K562 (cell line): ENCODE results near the gene HOXB3. TPM values are rescaled to one million over a fixed set of nuclear protein-coding genes. Genes with fewer than 3 reads are reported as not detected.

Experiments used
- ATAC-seq: fragments of 200-7000 bp; cut with Tn5 transposase; 3 replicates; pipeline ENCODE4 v1.9.1; 2020; ENCODE audit warnings: moderate library complexity
- BruUV-seq: library from RNA; stranded (reverse); fragments of 400-500 nt; replicated peaks from 2 replicates; lab custom pipeline; 2021; lab: Mats Ljungman, UMichigan
- CTCF ChIA-PET: fragments of 300-600 bp; formaldehyde crosslinking; extraction: SDS; loops from one replicate; lab custom pipeline; 2021; ENCODE audit warnings: low intra/inter-chr PET ratio; lab: Yijun Ruan, JAX
- POLR2A ChIA-PET: fragments of 300-600, 350-650 bp; sonication (Branson Sonifier 250); formaldehyde crosslinking; extraction: SDS; loops from one replicate; lab custom pipeline; 2021; ENCODE audit warnings: antibody characterized with exemption, inconsistent platforms; lab: Yijun Ruan, JAX
- DNase-seq, 4 experiments: peaks; one replicate each; pipeline versions ENCODE4 v3.0.0 to v3.0.0-alpha.2; 2011 to 2018; ENCODE audit warnings: low spot score in 3 of 4, mixed read lengths in 3 of 4; ENCODE audit errors: extremely low read depth in 1 of 4
- FAIRE-seq: peaks from 2 replicates; lab custom pipeline; 2011; peaks lifted over from hg19 to GRCh38; lab: Jason Lieb, UNC
- H2AFZ ChIP-seq: 2 replicates; pipeline ENCODE4 v1.6.0; 2011; ENCODE audit warnings: low read depth, low read length, control low read depth, inconsistent platforms
- H3K27ac ChIP-seq: fragments of 200-600 bp; 3 replicates; pipeline ENCODE4 v1.8.0; 2011; ENCODE audit warnings: low read depth, mild to moderate bottlenecking, control low read depth, inconsistent platforms, low read length, moderate library complexity, mixed read lengths; ENCODE audit errors: extremely low read depth
- H3K27me3 ChIP-seq, 2 experiments: fragments of 300-600 bp in 1 of 2; 2 replicates in 1 of 2; 3 replicates in 1 of 2; pipeline versions ENCODE4 v1.6.0 to v1.8.0; 2011; ENCODE audit warnings: inconsistent platforms in 2 of 2, low read length in 2 of 2, mild to moderate bottlenecking in 1 of 2, mixed read lengths in 1 of 2, moderate library complexity in 1 of 2; ENCODE audit not compliant: control insufficient read depth in 2 of 2, insufficient read depth in 2 of 2
- H3K36me3 ChIP-seq: fragments of 300-600 bp; 3 replicates; pipeline ENCODE4 v1.8.0; 2011; ENCODE audit warnings: mild to moderate bottlenecking, low read length, inconsistent platforms; ENCODE audit not compliant: control insufficient read depth, insufficient read depth
- H3K4me1 ChIP-seq, 2 experiments: fragments of 200-600 bp in 1 of 2; replicated peaks in 1 of 2; 2 replicates in 1 of 2; 3 replicates in 1 of 2; pipeline versions ENCODE4 v1.5.1 to v1.8.0; 2011; ENCODE audit warnings: inconsistent platforms in 2 of 2, low read length in 2 of 2, mild to moderate bottlenecking in 1 of 2, mixed read lengths in 1 of 2, moderate library complexity in 1 of 2; ENCODE audit not compliant: control insufficient read depth in 2 of 2, insufficient read depth in 2 of 2
- H3K4me2 ChIP-seq: 2 replicates; pipeline ENCODE4 v1.6.1; 2011; ENCODE audit warnings: low read length, control low read depth, inconsistent platforms, mixed read lengths; ENCODE audit not compliant: insufficient read depth
- H3K4me3 ChIP-seq: fragments of 200-600 bp; sonication (generic), shearing (Covaris generic); 2 replicates; pipeline ENCODE4 v1.5.1; 2016; ENCODE audit warnings: control low read depth, inconsistent platforms
- H3K79me2 ChIP-seq: fragments of 200-600 bp; 3 replicates; pipeline ENCODE4 v1.8.0; 2011; ENCODE audit warnings: low read length, inconsistent platforms; ENCODE audit not compliant: control insufficient read depth, insufficient read depth
- H3K9ac ChIP-seq, 2 experiments: 2 replicates each; pipeline versions ENCODE4 v1.6.0 to v1.6.1; 2011; ENCODE audit warnings: low read depth in 2 of 2, low read length in 2 of 2, control low read depth in 1 of 2, inconsistent platforms in 1 of 2, mild to moderate bottlenecking in 1 of 2, mixed read lengths in 1 of 2; ENCODE audit not compliant: insufficient read depth in 1 of 2
- H3K9me1 ChIP-seq: one replicate; pipeline ENCODE4 v1.6.0; 2011; ENCODE audit warnings: inconsistent platforms, mild to moderate bottlenecking, low read length, moderate library complexity; ENCODE audit not compliant: control insufficient read depth, insufficient read depth
- H3K9me3 ChIP-seq: replicated peaks from 2 replicates; pipeline ENCODE4 v1.5.1; 2011; ENCODE audit warnings: low read depth, low read length, inconsistent platforms; ENCODE audit not compliant: control insufficient read depth, insufficient read depth
- H4K20me1 ChIP-seq: replicated peaks from 2 replicates; pipeline ENCODE4 v1.6.1; 2011; ENCODE audit warnings: low read length, inconsistent platforms, mixed read lengths; ENCODE audit not compliant: control insufficient read depth, insufficient read depth
- POLR2A ChIP-seq: fragments of 450-650 bp; conservative IDR thresholded peaks from 2 replicates; pipeline ENCODE4 v1.6.1; 2016
- SUPT5H ChIP-seq: fragments of 450-650 bp; IDR thresholded peaks from 2 replicates; pipeline ENCODE4 v1.6.1; 2016
- WGBS: fragments of 100-300 bp; shearing (Covaris generic); methylation state at CpG from one replicate; pipeline ENCODE4 v1.1.6; 2016; ENCODE audit warnings: low coverage, mixed read lengths; ENCODE audit not compliant: insufficient coverage; ENCODE audit errors: missing lambda C conversion rate; 5-methylcytosine and 5-hydroxymethylcytosine counted together
- in situ Hi-C: fragments of 300-500 bp; cut with MboI; formaldehyde crosslinking; loops from 4 replicates; pipeline ENCODE4 v1.15.0; 2018; ENCODE audit warnings: inconsistent platforms, mixed read lengths
- intact Hi-C: fragments of 100-400 bp; cut with micrococcal nuclease; formaldehyde crosslinking; loops from 2 replicates; pipeline ENCODE4 v1.14.2; 2022
- polyA plus RNA-seq, 8 experiments: library from polyadenylated mRNA; depleted of rRNA in 4 of 8; stranded (reverse) in 5 of 8; unstranded in 3 of 8; fragments of >200 nt; fragmentation: Nextera tagmentation in 2 of 8; fragmentation: Illumina TruSeq in 1 of 8; extraction: Ambion mirVana in 2 of 8; extraction: Trizol in 1 of 8; gene quantifications; 2 replicates each; pipeline versions ENCODE4 v1.2.1 to v1.2.3, GENCODE V29; 2011 to 2014; ENCODE audit warnings: inconsistent platforms in 1 of 8, missing spikeins in 1 of 8
- total RNA-seq, 7 experiments: library from RNA; depleted of rRNA in 6 of 7; stranded (reverse); fragments of >200 nt in 6 of 7; fragmentation: Illumina TruSeq in 2 of 7; extraction: Trizol in 2 of 7; gene quantifications; 2 replicates each; pipeline versions ENCODE4 v1.2.1 to v1.2.3, GENCODE V29; 2011 to 2021; ENCODE audit warnings: low replicate concordance in 1 of 7
- TF ChIP-seq, protein P1 (sequence below): fragments of 250-450 bp; sonication (Bioruptor Pico); IDR thresholded peaks from 2 replicates; pipeline ENCODE4 v1.9.0; 2021; ENCODE audit warnings: mild to moderate bottlenecking, inconsistent platforms
- TF ChIP-seq, protein P2 (sequence below), 3 experiments: fragments of 200-800 bp in 1 of 3; sonication (Bioruptor generic) in 1 of 3; sonication (generic) in 1 of 3; formaldehyde crosslinking in 1 of 3; IDR thresholded peaks; 2 replicates each; pipeline versions ENCODE4 v1.6.1 to v1.8.0; 2016 to 2022; ENCODE audit warnings: mild to moderate bottlenecking in 2 of 3, missing compliant biosample characterization in 2 of 3, missing genetic modification characterization in 2 of 3, missing genetic modification reagents in 1 of 3

Gene HOXB3
- total and polyA plus RNA-seq, 9 of the 15 experiments (the other 6 are each of a cell fraction or from before 2014, with no cell fraction given), result 2.4 to 41.3 (median 20.2) TPM

DNA sequence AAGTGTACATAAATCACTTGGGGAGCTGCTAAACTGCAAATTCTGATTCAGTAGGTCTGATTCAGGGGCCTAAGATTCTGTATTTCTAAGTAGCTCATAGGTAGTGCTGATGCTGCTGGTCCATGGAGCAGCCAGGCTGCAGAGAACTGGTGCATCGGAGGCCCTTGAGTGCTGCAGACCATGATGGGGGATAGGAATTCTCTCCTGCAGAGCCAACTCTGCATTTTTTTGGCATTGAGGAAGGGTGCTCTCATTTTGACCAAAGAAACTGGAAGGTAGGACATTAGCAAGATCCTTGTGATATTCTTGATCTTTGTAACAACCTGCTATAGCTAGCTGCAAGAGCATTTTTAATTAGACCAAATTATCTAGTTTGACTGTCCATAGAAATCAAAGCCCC lies 49.8 kb downstream of the HOXB3 start (continued):
- TF ChIP-seq SUPT5H (0 out of 2 replicates have a peak, but pooled peaks have one; percentile 28), POLR2A (peak; percentile 25; the same call in 1 of the 2 replicates)

DNA sequence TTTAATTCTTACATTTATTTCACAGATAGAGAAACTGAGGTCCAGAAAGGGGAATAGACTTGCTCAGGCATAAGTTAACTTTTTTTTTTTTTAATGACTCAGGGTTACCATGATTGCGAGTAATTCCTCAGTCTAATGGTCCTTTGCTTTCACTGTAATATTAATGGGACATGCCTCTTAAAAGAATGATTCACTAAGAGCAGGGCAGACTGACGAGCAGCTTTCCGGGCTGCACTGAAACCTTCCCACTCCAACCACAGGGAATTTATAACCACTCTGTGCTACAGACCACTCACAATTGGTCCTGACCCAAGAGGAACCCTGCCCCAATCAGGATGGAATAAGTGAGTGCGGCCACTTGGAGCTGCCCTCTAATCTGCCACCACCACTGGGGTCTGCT lies 50.9 kb downstream of the HOXB3 start:
- Histone ChIP-seq H3K36me3 (peaks cover 20% of the 10 kb centered on the region; the same call in 1 of the 3 replicates), H4K20me1 (no peaks in the 10 kb centered on the region), H3K27me3 (no peaks in the 10 kb centered on the region), H3K9me3 (no peaks in the 10 kb centered on the region), H3K4me2 (no peak overlapping the region), H3K4me3 (no peak overlapping the region), H3K4me1 (peaks cover 21 to 25% of the 10 kb centered on the region in 2 experiments), H3K27ac (no peak overlapping the region), H3K9ac (no peak overlapping the region), H3K9me1 (no peaks in the 10 kb centered on the region), H3K79me2 (peaks cover 44% of the 10 kb centered on the region), H2AFZ (no peak overlapping the region)
- 69% methylated on average over 4 of the region's 4 CpGs for WGBS
- FAIRE-seq, result no peak
- ATAC-seq, result no peak
- POLR2A ChIA-PET, result interaction anchor here (1.5 kb wide), 1 partner anchor 10 kb away, joined by 4 read pairs; no protein-coding TSS in a partner anchor
- TF ChIP-seq, protein P1, sequence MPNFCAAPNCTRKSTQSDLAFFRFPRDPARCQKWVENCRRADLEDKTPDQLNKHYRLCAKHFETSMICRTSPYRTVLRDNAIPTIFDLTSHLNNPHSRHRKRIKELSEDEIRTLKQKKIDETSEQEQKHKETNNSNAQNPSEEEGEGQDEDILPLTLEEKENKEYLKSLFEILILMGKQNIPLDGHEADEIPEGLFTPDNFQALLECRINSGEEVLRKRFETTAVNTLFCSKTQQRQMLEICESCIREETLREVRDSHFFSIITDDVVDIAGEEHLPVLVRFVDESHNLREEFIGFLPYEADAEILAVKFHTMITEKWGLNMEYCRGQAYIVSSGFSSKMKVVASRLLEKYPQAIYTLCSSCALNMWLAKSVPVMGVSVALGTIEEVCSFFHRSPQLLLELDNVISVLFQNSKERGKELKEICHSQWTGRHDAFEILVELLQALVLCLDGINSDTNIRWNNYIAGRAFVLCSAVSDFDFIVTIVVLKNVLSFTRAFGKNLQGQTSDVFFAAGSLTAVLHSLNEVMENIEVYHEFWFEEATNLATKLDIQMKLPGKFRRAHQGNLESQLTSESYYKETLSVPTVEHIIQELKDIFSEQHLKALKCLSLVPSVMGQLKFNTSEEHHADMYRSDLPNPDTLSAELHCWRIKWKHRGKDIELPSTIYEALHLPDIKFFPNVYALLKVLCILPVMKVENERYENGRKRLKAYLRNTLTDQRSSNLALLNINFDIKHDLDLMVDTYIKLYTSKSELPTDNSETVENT (CRISPR knock-in tag), result no peak
- TF ChIP-seq, protein P2, sequence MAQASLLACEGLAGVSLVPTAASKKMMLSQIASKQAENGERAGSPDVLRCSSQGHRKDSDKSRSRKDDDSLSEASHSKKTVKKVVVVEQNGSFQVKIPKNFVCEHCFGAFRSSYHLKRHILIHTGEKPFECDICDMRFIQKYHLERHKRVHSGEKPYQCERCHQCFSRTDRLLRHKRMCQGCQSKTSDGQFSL (CRISPR knock-in tag; IDR thresholded peaks at IDR 0.05), result no peak
- TF ChIP-seq, protein P2 (tag; IDR thresholded peaks at IDR 0.05), result no peak
- intact Hi-C loops (no loop called here), in situ Hi-C loops (no loop called here)
- BruUV-seq, result no TSS peak
- no peak for DNase-seq
- CTCF ChIA-PET, result no interaction called here
